ENCODE results near the gene FANCF.
"Not testable (repeated sequence)": the region's sequence is repeated elsewhere in the genome, so short reads cannot be mapped to it uniquely, and the experiment has no call there.

Gene FANCF, protein sequence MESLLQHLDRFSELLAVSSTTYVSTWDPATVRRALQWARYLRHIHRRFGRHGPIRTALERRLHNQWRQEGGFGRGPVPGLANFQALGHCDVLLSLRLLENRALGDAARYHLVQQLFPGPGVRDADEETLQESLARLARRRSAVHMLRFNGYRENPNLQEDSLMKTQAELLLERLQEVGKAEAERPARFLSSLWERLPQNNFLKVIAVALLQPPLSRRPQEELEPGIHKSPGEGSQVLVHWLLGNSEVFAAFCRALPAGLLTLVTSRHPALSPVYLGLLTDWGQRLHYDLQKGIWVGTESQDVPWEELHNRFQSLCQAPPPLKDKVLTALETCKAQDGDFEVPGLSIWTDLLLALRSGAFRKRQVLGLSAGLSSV

DNA sequence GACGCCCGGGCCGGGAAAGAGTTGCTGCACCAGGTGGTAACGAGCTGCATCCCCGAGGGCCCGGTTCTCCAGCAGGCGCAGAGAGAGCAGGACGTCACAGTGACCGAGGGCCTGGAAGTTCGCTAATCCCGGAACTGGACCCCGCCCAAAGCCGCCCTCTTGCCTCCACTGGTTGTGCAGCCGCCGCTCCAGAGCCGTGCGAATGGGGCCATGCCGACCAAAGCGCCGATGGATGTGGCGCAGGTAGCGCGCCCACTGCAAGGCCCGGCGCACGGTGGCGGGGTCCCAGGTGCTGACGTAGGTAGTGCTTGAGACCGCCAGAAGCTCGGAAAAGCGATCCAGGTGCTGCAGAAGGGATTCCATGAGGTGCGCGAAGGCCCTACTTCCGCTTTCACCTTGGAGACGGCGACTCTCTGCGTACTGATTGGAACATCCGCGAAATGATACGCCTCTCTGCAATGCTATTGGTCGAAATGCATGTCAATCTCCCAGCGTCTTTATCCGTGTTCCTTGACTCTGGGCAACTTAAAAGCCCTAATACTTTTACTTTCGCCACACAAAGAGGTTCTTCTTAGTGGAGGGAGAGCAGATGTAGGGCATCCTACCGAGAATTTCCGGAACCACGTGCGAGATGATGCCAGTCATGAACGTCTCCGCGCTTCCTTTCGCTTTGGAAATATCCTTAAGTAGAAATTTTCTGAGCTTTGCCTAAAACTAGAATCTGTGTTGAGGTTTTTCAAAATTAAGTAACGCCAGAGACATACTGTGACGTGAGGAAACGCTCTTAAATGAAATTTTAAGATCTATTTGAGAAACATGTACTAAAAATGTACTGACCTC lies at the start of gene FANCF:
Gene FANCF (minus strand): TSS at position 376 of the 840 bp plus-strand sequence. CDS start 13 bp downstream, at position 363.
- peak within 1 kb of the TSS; percentile 76 for H3K4me3 ChIP-seq (ENCODE audit: low read length)
- no peak for TF ChIP-seq ZNF274 (IDR thresholded peaks at IDR 0.05; ENCODE audit: low read depth, low read length)

DNA sequence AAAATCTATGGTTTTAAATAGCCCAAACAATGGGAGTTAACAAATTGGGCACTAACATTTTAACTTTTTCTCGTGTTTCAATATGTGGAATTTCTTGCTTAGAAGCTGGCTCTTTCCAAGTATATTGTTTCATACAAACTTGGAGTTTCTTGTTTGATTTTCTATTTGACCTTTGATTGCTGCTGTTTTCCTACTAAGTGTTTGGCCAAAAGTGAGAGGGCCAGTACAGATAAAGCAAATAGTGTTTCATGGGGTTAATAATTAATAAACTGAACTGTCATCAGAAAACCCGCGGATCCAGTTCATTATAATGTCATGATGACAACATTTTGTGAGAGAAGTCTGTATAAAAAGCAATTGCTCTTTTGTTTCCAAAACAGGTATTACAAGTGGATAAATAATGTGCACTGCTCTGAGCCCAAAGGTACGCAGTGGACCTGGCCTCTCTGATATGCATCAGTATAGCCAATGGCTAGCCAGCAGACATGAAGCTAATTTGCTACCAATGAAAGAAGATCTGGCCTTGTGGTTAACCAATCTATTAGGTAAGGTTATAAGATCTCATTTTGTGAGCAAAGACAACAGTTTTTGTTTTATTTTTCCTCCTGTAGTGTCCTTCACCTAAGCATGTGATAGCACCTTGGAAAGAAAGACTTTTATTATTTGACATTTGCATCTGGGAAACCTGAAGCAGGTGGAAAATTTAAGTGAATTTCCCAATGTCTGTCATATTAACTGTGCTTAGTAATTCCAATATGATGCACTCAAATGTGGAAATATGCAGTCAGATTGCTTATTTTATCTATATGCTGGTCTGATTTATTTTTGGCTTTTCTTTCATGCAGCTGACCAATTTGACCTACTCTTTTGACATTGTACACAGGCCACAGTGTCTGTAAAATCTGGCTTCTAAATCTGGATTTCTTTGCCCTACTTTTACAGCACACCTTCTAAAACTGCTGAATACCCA lies 49.1 kb upstream of the FANCF start:
- H3K4me3 ChIP-seq (ENCODE audit: low read length), result no peak overlapping the region; the same call in 1 of the 2 replicates
- TF ChIP-seq ZNF274 (IDR thresholded peaks at IDR 0.05; ENCODE audit: low read depth, low read length), result no peak

DNA sequence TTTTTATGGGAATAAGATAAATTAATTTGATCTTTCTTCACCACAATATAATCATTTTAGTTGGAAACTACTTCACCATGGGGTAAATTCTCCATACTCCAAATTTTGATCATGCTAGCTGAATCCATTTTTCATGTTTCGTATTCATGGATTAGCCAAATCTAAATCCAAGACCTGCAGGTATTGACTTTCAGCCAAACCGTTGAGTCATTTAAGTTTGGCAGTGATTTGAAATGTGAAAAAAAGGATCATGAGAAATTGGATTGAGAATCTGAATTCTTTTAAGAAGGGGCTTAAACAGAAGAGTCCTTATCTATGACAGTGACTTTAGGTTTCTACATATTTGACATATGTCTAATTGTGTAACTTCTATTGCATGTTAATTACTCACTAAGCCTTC lies 46.1 kb upstream of the FANCF start:
- H3K4me3 ChIP-seq (ENCODE audit: low read length), result no peak overlapping the region
- no peak for TF ChIP-seq ZNF274 (IDR thresholded peaks at IDR 0.05; ENCODE audit: low read depth, low read length)

DNA sequence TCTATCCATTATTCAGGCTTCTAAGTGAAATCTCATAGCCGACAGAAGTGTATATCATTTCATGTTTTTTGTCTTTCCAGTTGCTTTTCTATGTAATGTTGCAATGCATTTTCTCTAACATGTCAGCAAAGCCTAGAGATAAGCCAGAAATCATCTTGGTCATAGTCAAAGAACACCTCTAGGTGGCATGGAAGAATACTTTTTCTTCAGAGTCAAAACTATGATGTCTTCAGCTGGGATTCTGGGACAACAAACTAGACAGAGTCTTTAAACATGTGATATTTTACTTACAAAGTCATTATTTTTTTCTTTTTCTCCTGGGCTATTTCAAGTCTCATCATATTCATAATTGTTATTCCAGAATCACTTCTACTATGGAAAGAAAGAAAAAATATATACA lies 45.2 kb upstream of the FANCF start:
- TF ChIP-seq ZNF274 (IDR thresholded peaks at IDR 0.05; ENCODE audit: low read depth, low read length), result no peak
- H3K4me3 ChIP-seq (ENCODE audit: low read length), result no peak overlapping the region; the same call in 1 of the 2 replicates

DNA sequence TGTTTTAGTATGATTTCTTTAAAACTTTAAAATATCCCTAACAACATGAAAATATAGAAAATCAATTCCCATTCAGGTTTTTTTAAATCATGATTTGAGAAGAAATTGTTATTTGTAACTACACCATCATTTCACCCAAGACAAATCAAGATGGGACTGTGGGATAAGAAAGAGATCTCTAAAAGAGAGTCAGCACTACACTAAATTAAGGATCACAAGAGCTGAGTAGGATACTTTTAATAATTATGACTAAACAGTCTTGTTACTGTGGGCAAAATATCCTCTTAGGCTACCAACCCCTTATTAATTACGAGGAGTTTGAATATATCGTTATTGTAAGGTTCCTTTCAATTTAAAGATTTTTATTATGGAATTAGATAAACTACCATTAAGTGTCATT lies 43.7 kb upstream of the FANCF start:
- no peak for TF ChIP-seq ZNF274 (IDR thresholded peaks at IDR 0.05; ENCODE audit: low read depth, low read length)
- H3K4me3 ChIP-seq (ENCODE audit: low read length), result no peak overlapping the region; the same call in 1 of the 2 replicates

DNA sequence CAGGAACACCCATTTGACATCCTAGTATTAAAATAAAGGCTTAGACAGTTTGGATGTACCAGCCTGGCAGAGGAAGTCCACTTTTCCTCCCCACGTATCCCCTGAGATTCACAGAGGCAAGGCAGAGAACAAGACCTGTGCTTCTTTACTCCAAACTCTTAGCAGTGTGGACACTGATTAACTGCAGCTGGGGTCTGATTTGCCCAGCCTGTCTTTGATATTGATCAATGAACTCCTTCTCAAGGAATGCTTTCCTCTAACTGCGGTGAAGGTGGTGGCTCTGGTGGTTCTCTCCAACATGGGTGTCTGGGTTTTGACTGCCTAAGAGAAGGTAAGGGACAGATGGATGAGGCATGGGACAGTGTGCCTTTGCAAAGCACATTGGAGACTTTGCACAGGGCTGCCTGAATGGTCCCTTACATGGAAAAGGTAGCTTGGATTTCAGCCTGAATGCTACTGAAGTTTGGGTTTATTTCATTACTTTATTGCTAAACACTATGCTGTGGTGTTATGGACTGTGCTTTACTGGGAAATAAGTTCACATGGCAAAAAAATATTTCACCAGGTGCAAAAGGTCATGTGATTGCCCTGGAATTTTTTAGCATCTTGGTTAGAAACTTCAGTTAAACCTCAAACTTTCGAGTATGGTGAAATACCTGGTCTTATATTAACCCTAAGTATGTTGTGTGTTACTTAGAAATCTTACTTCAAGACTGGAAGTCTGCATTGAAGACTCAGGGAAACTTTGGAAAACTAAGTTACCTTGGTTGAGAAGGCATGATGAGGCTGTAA lies 42.6 kb upstream of the FANCF start:
- peak overlapping the region; percentile 50 for H3K4me3 ChIP-seq (ENCODE audit: low read length)
- TF ChIP-seq ZNF274 (IDR thresholded peaks at IDR 0.05; ENCODE audit: low read depth, low read length), result no peak

DNA sequence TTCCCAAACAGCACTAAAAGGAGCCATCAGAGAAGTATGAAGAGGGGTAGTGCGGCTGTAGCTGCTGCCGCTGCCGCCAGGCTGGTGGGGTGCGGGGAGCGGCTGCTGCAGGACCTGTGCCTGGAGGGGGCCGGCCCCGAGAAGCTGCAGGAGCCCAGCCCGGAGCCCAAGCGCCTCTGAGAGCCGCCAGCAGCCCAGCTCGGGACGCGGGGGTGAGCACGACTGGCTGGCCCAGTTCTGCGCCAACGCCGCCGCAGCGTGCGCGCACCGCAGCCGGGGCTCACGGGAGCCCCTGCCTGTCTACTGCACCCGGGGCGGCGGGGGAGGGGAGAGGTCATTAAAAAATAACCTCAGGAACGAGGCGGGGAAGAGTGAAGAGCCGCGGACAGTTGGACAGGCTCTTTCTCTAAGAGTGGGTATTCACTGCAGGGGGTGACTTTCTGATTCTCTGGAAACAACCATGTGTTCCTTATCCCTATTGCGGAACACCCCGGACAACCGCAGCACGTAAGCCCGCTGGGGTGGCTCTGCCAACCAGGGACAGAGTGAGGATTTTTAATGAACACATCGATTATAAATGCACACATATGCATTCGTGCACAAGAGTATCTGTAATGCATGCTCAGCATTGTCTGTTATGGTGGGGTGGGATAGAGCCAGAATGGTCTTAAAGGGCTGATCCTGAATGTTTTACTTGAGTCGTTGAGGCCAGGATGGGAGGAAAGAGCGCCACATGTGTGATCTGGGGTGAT lies 41.2 kb upstream of the FANCF start:
- H3K4me3 ChIP-seq (ENCODE audit: low read length), result peak overlapping the region; percentile 91
- TF ChIP-seq ZNF274 (IDR thresholded peaks at IDR 0.05; ENCODE audit: low read depth, low read length), result no peak

DNA sequence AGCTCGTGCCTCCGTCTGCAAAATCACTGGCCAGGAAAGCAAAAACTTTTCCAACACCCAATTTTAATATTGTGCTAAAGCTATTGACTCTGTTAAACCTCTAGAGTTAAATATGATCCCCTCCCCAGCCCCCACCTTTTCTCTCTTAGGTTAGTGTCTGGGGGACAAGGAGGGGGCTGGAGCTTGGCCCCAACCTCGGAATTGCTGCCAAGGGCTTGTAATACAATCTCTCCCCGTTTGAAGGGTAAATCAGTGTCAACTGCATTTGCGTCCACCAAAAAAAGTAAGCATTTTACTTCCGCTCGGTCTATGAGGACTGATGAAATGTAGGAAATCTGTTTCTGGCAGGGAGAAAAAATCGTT lies 40.7 kb upstream of the FANCF start, which contains the start of gene GAS2:
Gene GAS2 (plus strand): TSS at position 287 of the 363 bp plus-strand sequence. CDS start 8,259 bp downstream, outside the sequence.
- H3K4me3 ChIP-seq (ENCODE audit: low read length), result peak within 1 kb of the TSS; percentile 91
- no peak for TF ChIP-seq ZNF274 (IDR thresholded peaks at IDR 0.05; ENCODE audit: low read depth, low read length)

DNA sequence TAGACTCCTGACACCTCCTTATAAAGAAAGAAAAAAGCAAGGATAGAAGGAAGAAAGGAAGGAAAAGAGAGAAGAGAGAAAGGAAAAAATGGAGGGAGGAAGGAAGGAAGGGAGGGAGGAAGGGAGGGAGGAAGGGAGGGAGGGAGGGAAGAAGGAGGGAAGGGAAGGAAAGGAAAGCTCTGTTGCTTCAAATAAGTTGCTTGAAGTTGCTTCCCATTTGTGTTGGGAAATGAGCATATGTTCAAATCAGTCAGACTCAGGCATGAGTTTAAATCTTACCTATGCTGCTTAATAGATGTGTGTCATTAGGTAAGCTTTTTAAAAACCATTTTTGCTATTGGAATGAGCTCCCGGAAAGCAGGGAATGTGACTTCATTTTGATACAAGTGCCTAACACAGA lies 34.2 kb upstream of the FANCF start:
- no peak for TF ChIP-seq ZNF274 (IDR thresholded peaks at IDR 0.05; ENCODE audit: low read depth, low read length)
- H3K4me3 ChIP-seq (ENCODE audit: low read length), result no peak overlapping the region

DNA sequence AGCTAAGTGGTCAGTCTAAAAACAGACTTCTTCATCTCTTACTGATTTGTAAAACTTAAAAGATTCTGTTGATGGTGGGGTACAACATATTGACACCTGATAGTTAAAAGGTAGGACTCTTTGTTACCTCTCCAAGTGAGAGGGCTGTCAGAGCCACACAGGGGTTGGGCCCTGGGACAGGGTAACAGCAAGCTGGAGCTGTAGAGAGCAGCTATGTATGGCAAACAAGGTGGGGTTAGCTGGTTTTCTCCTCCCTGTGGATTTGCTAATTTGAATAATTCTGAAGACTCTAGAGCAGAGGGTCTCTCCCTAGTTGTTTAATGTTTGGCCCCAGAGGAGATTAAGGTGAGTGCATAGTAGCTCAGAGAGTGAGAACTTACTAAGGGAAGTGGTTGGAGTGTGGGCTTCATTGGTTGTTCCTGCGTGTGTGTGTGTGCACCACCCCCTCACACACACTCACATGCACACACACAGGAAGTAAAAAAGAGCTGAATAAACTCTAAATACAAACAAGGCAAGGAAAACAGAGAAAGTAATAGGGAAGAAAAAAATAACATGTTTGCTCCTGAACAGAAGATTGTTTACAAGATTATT lies 31.6 kb upstream of the FANCF start:
- no peak overlapping the region for H3K4me3 ChIP-seq (ENCODE audit: low read length)
- TF ChIP-seq ZNF274 (IDR thresholded peaks at IDR 0.05; ENCODE audit: low read depth, low read length), result no peak

DNA sequence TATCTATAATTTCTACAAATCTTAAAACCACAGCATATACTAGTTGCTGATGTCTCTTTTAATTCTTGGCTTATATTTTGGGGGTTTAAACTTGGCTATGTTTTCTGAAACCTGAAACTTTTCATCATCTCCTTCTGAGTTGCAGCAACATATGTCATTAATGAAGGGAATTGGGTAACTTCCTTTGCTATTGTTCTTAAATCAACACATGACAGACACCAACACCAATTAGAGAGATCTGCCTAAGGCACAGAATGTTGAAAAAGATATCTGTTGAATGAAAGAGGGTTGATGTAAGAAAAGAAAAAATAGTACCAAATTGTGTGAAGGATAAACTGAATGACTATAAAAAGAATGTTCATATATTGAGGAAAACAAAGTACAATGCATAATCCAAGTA lies 30.5 kb upstream of the FANCF start:
- no peak overlapping the region for H3K4me3 ChIP-seq (ENCODE audit: low read length)
- TF ChIP-seq ZNF274 (IDR thresholded peaks at IDR 0.05; ENCODE audit: low read depth, low read length), result no peak

DNA sequence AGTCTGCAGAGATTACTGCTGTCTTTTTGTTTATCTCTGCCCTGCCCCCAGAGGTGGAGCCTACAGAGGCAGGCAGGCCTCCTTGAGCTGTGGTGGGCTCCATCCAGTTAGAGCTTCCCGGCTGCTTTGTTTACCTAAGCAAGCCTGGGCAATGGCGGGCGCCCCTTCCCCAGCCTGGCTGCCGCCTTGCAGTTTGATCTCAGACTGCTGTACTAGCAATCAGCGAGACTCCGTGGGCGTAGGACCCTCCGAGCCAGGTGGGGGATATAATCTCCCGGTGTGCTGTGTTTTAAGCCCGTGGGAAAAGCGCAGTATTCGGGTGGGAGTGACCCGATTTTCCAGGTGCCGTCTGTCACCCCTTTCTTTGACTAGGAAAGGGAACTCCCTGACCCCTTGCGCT lies 26.7 kb upstream of the FANCF start:
- not testable (repeated sequence) for H3K4me3 ChIP-seq (ENCODE audit: low read length)
